ENCODE data around the gene APOBEC3G.
A peak's percentile ranks its signal among the peaks of the same experiment; 100 is the strongest.

The APOBEC3G gene

GRCh38 chr22:39125622-39126021 lies 48.5 kb downstream of the APOBEC3G start:
- no peak for DNase-seq

- no peak for DNase-seq
Observed at GRCh38 chr22:39128508-39128907, 51.4 kb downstream of the APOBEC3G start.

GRCh38 chr22:39129081-39129480 lies 52.0 kb downstream of the APOBEC3G start:
- peak in 1 of 2 donors; percentile 19 for DNase-seq

- DNase-seq: no peak
Observed at GRCh38 chr22:39129746-39130145, 52.7 kb downstream of the APOBEC3G start.

- DNase-seq: no peak
Observed at GRCh38 chr22:39130152-39130704, 53.2 kb downstream of the APOBEC3G start.

GRCh38 chr22:39130892-39131855 lies 54.1 kb downstream of the APOBEC3G start:
- DNase-seq: peak; percentile 76 to 93

- DNase-seq: no peak
Observed at GRCh38 chr22:39132281-39132680, 55.2 kb downstream of the APOBEC3G start.

GRCh38 chr22:39132871-39133524 lies 55.9 kb downstream of the APOBEC3G start:
- DNase-seq: no peak

- DNase-seq: no peak
Observed at GRCh38 chr22:39133871-39134270, 56.8 kb downstream of the APOBEC3G start.

GRCh38 chr22:39134366-39135091 lies 57.5 kb downstream of the APOBEC3G start:
- DNase-seq: no peak

- no peak for DNase-seq
Observed at GRCh38 chr22:39135092-39135896, 58.2 kb downstream of the APOBEC3G start.

- no peak for DNase-seq
Observed at GRCh38 chr22:39136317-39136716, 59.2 kb downstream of the APOBEC3G start.

Data from inflammatory macrophage (primary cell).